GM20000 (cell line): Measurements from ENCODE around the gene PXN.
"Not testable (repeated sequence)": the region's sequence is repeated elsewhere in the genome, so short reads cannot be mapped to it uniquely, and the experiment has no call there.

ENCODE experiments used
- DNase-seq: peaks from one replicate; pipeline ENCODE4 v3.0.0; 2012; ENCODE audit warnings: low spot score
- CTCF ChIP-seq: IDR thresholded peaks from 2 replicates; pipeline ENCODE4 v1.5.1; 2012; ENCODE audit warnings: mild to moderate bottlenecking, control low read depth; ENCODE audit errors: extremely low read depth, missing control alignments

The PXN gene

DNA sequence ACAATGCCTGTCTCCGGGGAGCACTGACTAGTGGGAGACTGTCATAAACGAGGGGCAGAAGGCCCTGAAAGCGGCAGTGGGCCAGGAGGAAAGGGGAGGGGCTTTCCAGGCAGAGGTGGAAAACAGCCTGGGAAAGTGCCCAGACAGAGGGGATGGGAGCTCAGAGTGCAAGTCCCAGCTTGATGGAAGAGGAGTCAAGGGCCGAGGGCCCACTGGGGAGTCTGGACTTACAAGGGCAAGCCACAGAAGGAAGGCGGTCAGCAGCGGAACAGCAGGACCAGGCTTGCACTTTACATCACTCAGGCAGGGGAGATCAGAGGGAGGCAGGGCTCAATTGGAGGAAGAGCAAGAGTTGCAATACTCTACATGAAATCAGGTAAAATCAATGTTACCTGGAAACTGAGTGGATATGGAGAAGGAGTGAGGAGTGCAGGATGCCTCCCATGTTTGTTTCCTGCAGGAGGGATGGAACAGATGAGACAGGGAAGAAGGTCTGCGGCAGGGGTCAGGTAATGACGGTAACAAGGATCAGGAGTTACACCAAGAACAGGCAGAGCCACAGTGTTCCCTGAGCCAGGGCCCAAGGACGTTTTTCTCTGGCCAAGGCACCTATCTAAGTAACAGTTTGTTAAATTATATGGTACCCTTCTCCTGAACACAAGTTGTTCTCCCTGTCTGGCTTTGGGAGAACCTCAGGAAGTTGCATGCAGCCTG lies 23.8 kb downstream of the PXN start:
- no peak for DNase-seq
- no peak for TF ChIP-seq CTCF

- DNase-seq: no peak
- no peak for TF ChIP-seq CTCF
These were observed 25.1 kb downstream of the PXN start for GRCh38 chr12:120240495-120240833.

DNA sequence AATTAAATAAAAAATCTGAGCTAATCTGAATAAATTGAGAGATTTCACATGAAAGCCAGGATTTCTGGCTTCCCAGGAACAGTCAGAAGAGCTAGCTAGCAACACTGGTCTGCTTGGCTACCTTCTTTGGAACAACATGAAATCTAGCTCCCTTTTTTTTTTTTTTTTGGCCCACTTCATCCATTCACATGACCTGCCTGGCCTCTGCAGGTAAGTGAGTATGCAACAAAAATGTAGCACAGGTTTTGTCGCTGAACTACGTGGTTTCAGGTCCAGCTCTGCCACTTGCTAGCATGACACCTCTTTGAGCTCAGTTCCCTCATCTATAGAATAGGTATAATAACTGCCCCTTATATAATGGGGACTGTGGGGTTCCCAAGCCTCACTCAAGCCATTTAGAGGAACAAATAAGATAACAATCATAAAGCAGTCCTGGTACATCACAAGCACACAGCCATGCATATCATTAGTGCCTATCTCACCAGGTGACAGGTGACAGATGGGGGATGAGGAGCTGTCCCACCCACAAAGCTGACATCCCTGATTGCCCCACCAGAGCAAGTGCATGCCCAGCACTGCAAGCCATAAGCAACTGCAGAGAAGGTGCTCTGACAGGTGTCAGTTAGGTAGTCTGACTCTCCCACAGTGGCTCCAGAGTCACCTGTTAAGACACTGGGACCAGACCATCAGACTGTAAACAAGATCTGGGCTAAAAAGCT lies 25.6 kb downstream of the PXN start:
- TF ChIP-seq CTCF: no peak
- no peak for DNase-seq

- no peak for TF ChIP-seq CTCF
- DNase-seq: no peak
These were observed 26.6 kb downstream of the PXN start for GRCh38 chr12:120238839-120239445.

DNA sequence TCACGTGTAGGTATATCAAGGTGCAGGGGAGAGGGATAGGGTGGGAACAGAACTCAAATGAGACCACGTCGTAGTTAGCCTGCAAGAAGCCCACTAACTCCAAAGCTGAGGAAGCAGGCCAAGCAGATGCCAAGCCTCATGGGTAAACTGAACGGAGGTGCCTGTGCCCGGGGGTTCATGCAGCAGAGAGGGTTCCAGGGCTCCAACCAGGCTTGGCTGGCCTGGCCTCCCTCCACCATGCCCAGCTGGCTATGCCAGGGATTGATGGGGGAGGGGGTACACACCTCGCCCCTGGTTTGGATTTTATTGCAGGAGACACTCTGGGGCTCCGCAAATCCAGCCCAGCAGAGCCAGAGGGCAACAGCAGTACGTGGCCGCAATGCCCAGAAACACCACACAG lies 27.3 kb downstream of the PXN start:
- no peak for TF ChIP-seq CTCF
- no peak for DNase-seq

DNA sequence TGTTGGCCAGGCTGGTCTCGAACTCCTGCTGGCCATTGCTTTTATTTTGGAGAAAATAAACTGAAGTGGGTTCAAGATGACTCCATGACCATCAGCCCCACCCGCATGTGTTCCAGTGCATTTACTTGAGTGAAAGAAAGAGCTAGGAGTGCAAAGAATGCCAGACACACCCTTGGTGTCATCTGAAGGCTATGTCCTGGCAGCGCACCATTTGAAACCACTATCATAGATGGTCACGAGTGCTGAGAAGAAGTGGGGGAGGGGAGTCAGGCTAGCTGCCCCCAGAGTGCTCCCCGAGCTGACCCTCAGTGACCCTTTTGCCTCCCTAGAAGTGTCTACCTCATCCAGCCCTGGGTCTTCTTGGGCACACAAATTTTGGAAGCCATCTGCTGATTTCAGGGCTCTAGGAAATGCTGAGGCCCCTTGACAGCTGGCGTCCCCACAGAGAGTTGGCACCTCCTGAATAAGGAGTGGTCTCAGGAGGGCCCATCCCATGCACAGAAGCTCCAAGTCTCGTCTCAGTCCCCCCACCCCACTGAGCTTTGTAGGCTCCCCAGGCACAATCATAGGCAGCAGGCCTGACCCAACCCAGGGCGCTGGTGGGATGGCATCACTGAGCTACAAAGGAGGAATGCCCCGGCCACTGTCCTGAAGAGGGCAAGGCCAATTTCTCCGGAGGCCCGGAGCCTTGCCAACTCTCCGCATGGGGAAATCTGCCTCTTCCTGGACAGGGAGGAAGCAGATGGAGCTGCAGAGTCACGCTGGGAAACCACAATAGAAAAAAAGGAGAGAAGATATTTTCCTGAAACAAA lies 28.0 kb downstream of the PXN start:
- no peak for TF ChIP-seq CTCF
- no peak for DNase-seq

DNA sequence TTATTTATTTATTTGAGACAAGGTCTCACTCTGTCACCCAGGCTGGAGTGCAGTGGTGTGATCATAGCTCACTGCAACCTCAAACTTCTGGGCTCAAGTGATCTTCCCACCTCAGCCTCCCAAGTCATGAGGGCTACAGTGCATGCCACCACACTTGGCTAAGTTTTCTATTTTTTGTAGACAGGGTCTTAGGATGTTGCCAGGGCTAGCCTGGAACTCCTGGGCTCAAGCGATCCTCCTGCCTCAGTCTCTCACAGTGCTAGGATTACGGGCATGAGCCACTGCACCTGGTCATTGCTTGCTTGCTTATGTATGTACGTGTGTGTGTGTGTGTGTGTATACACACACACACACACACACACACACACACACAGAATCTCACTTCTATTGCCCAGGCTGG lies 28.7 kb downstream of the PXN start:
- DNase-seq: not testable (repeated sequence)
